ENCODE results near the gene PIP4K2B.

Gene PIP4K2B

DNA sequence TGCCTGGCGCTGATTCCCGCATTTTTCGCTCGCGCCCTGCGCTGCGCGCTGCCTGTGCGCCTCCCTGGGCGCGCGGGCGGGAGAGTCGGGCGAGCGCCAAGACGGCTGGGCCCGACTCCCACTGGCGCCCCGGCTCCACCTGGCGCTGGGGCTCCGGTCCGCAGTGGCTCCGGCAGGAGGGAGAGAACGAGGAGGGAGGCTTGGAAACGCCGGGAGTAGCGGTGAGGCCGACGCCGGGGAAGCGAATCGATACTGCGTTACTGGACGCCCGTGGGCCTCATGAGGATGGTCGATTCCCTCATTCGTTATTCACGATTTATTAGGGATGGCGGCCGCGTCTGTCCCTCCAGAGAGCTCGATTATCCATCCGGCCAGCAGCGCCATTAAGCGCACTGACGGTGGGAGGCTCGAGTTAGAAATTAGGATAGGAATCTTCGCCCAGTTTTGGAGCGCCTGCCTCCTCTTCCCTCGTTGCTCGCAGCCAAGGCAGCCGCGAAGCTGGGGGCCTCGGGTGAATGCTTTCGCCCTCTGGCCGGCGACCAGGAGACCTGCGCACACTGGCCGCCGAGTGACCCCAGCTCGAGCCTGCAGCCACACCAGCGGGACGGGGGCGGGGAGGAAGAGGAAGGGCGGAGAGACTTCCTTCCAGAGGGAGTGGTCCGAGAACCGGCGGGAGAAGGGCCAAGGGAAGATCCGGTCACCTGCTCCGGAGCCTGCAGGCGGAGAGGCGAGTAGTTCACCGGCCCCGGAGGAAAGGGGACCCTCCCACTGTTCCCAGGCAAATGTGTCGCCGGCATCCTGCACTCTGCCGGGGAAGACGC lies 49.9 kb downstream of the PIP4K2B start:
- H3K4me3 ChIP-seq (ENCODE audit: low read length in 2 of 2), result peak overlapping the region; percentile 71 to 84
- H3K4me2 ChIP-seq (ENCODE audit: insufficient read depth, low read length, poor library complexity, severe bottlenecking), result peak overlapping the region; percentile 90

DNA sequence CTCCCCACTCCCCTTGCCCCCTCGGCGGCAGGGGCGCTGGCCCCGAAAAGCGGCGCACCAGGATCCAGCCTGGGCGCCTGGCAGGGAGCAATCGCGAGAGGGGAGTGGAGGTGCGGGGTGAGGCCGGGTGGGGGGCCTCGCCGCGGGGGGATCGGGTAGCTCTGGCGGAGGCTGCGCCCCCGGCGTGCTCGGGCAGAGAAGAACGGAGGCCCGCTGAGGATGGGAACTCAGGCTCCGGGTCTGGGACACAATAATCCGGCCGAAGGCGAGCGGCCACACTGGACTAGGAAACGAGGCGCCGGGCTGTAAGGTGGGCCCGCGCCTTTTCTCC lies 50.5 kb downstream of the PIP4K2B start:
- H3K23ac ChIP-seq (ENCODE audit: low read depth, low read length, poor library complexity), result no peak overlapping the region
- H3K4me3 ChIP-seq (ENCODE audit: low read length in 2 of 2), result peak overlapping the region; percentile 71 to 84
- peak overlapping the region; percentile 20 for H4K91ac ChIP-seq (ENCODE audit: low read depth, low read length, poor library complexity)
- peaks cover 2 to 12% of the 10 kb centered on the region in 2 donors for H3K36me3 ChIP-seq (replicated peaks in 1 of 2; ENCODE audit: control insufficient read depth in 2 of 2, insufficient read depth in 2 of 2, low read length in 2 of 2)
- H3K9me3 ChIP-seq (replicated peaks in 1 of 2; ENCODE audit: control insufficient read depth in 2 of 2, insufficient read depth in 1 of 2, low read depth in 1 of 2, low read length in 2 of 2), result no peaks in the 10 kb centered on the region
- no peak overlapping the region for H4K8ac ChIP-seq (ENCODE audit: low read depth, low read length)
- peak overlapping the region; percentile 84 for H2AFZ ChIP-seq (ENCODE audit: low read length)
- H3K14ac ChIP-seq (ENCODE audit: low read length), result peak overlapping the region; percentile 33
- H3K4ac ChIP-seq (ENCODE audit: low read length), result no peak overlapping the region
- H2BK15ac ChIP-seq (ENCODE audit: low read length), result peak overlapping the region; percentile 28
- H3K79me1 ChIP-seq (ENCODE audit: low read depth, low read length), result peaks cover 20% of the 10 kb centered on the region
- no peaks in the 10 kb centered on the region for H3K27me3 ChIP-seq (ENCODE audit: control insufficient read depth in 3 of 3, insufficient read depth in 3 of 3, low read depth in 1 of 3, low read length in 3 of 3)
- H3K4me1 ChIP-seq (ENCODE audit: control insufficient read depth in 2 of 2, insufficient read depth in 1 of 2, low read depth in 1 of 2, low read length in 2 of 2), result peaks cover 15 to 22% of the 10 kb centered on the region in 2 donors
- H3K9ac ChIP-seq (ENCODE audit: low read depth, low read length, poor library complexity), result peak overlapping the region; percentile 91
- peak overlapping the region; percentile 95 for H2AK5ac ChIP-seq (ENCODE audit: low read depth, low read length)
- no peak overlapping the region for H2BK12ac ChIP-seq (ENCODE audit: low read length)
- H3K4me2 ChIP-seq (ENCODE audit: insufficient read depth, low read length, poor library complexity, severe bottlenecking), result peak overlapping the region; percentile 90
- peak overlapping the region; percentile 83 for H3K27ac ChIP-seq (replicated peaks; ENCODE audit: low read length)
- peak overlapping the region; percentile 97 for H3K18ac ChIP-seq (ENCODE audit: low read length)
- no peak for DNase-seq (ENCODE audit: low spot score)
- no CpG with 5 or more reads among the region's 32 CpGs for WGBS, 2 donors (ENCODE audit: extremely low coverage in 2 of 2, insufficient read length in 2 of 2, insufficient replicate concordance in 1 of 2)
- H2BK5ac ChIP-seq (ENCODE audit: low read length), result peak overlapping the region; percentile 95
- H2BK120ac ChIP-seq (ENCODE audit: low read depth, low read length), result no peak overlapping the region

More for the DNA sequence above, 49.9 kb downstream of the PIP4K2B start:
- Histone ChIP-seq H3K27ac (replicated peaks; ENCODE audit: low read length) (peak overlapping the region; percentile 83), H3K79me1 (ENCODE audit: low read depth, low read length) (peaks cover 20% of the 10 kb centered on the region), H2BK5ac (ENCODE audit: low read length) (peak overlapping the region; percentile 95), H2BK15ac (ENCODE audit: low read length) (peak overlapping the region; percentile 64), H2BK120ac (ENCODE audit: low read depth, low read length) (no peak overlapping the region), H4K8ac (ENCODE audit: low read depth, low read length) (no peak overlapping the region), H2AK5ac (ENCODE audit: low read depth, low read length) (peak overlapping the region; percentile 95), H3K4ac (ENCODE audit: low read length) (no peak overlapping the region), H2BK12ac (ENCODE audit: low read length) (no peak overlapping the region), H3K4me1 (ENCODE audit: control insufficient read depth in 2 of 2, insufficient read depth in 1 of 2, low read depth in 1 of 2, low read length in 2 of 2) (peaks cover 13 to 21% of the 10 kb centered on the region in 2 donors), H2AFZ (ENCODE audit: low read length) (peak overlapping the region; percentile 84), H3K9me3 (replicated peaks in 1 of 2; ENCODE audit: control insufficient read depth in 2 of 2, insufficient read depth in 1 of 2, low read depth in 1 of 2, low read length in 2 of 2) (no peaks in the 10 kb centered on the region), H3K27me3 (ENCODE audit: control insufficient read depth in 3 of 3, insufficient read depth in 3 of 3, low read depth in 1 of 3, low read length in 3 of 3) (no peaks in the 10 kb centered on the region), H4K91ac (ENCODE audit: low read depth, low read length, poor library complexity) (peak overlapping the region; percentile 20), H3K9ac (ENCODE audit: low read depth, low read length, poor library complexity) (peak overlapping the region; percentile 91), H3K23ac (ENCODE audit: low read depth, low read length, poor library complexity) (peak overlapping the region; percentile 86), H3K36me3 (replicated peaks in 1 of 2; ENCODE audit: control insufficient read depth in 2 of 2, insufficient read depth in 2 of 2, low read length in 2 of 2) (peaks cover 3 to 12% of the 10 kb centered on the region in 2 donors), H3K18ac (ENCODE audit: low read length) (peak overlapping the region; percentile 97), H3K14ac (ENCODE audit: low read length) (peak overlapping the region; percentile 38)
- no CpG with 5 or more reads among the region's 79 CpGs for WGBS, 2 donors (ENCODE audit: extremely low coverage in 2 of 2, insufficient read length in 2 of 2, insufficient replicate concordance in 1 of 2)
- peak; percentile 77 for DNase-seq (ENCODE audit: low spot score)

DNA sequence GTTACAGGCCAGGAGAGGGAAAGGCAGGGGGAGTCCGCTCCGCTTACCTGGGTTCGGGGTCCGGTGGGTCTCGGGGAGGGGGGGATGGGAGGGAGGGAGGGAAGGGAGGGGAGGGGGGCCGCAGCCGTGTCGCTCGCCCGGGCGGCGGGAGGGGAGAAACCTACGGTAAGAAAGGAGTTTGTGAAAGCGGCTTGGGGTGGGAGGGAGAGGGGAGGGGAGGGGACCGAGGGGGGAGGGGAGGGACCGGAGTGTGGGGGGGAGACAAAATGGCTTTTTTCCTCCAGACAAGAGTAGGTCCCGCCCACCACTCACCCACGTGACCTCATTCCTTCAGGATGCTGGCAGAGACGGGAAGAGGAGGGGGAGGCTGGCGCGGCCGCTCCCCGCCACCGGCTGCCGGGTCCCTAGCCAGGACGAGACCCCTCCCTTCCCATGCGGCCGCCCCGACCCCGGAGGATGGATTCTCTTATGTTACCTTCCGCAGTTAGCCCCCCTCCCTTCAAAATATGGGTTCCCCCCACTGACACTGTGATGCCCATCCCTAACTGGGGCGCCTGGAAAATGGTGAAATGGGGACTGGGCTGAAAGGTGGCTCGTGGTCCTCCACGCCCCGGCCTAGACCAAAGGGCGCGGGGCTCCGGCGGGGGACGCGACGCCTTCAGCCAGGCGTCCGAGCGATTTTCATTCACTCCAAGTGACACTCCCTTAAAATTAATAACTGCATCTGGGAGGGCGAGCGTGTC lies 51.0 kb downstream of the PIP4K2B start, which contains the start of gene PCGF2:
TSS of gene PCGF2 (minus strand) at position 188 of the 743 bp plus-strand sequence. CDS start 7,934 bp downstream, outside the sequence.
- Histone ChIP-seq H2BK15ac (ENCODE audit: low read length) (peak within 1 kb of the TSS; percentile 97), H3K9ac (ENCODE audit: low read depth, low read length, poor library complexity) (peak within 1 kb of the TSS; percentile 99), H3K4me1 (ENCODE audit: control insufficient read depth in 2 of 2, insufficient read depth in 1 of 2, low read depth in 1 of 2, low read length in 2 of 2) (peaks cover 17 to 23% of the 10 kb centered on the region in 2 donors), H3K23ac (ENCODE audit: low read depth, low read length, poor library complexity) (peak within 1 kb of the TSS; percentile 96), H3K36me3 (replicated peaks in 1 of 2; ENCODE audit: control insufficient read depth in 2 of 2, insufficient read depth in 2 of 2, low read length in 2 of 2) (peaks cover 4 to 13% of the 10 kb centered on the region in 2 donors), H3K4me2 (ENCODE audit: insufficient read depth, low read length, poor library complexity, severe bottlenecking) (peak within 1 kb of the TSS; percentile 90), H2BK12ac (ENCODE audit: low read length) (no peak within 1 kb of the TSS), H3K14ac (ENCODE audit: low read length) (peak within 1 kb of the TSS; percentile 85), H4K8ac (ENCODE audit: low read depth, low read length) (peak within 1 kb of the TSS; percentile 29), H3K27ac (replicated peaks; ENCODE audit: low read length) (peak within 1 kb of the TSS; percentile 84), H3K4me3 (ENCODE audit: low read length in 2 of 2) (peak within 1 kb of the TSS; percentile 71 to 98), H2AK5ac (ENCODE audit: low read depth, low read length) (peak within 1 kb of the TSS; percentile 95), H4K91ac (ENCODE audit: low read depth, low read length, poor library complexity) (peak within 1 kb of the TSS; percentile 20), H3K4ac (ENCODE audit: low read length) (peak within 1 kb of the TSS; percentile 81), H3K79me1 (ENCODE audit: low read depth, low read length) (peaks cover 22% of the 10 kb centered on the region), H3K27me3 (ENCODE audit: control insufficient read depth in 3 of 3, insufficient read depth in 3 of 3, low read depth in 1 of 3, low read length in 3 of 3) (no peaks in the 10 kb centered on the region), H3K18ac (ENCODE audit: low read length) (peak within 1 kb of the TSS; percentile 100), H3K9me3 (replicated peaks in 1 of 2; ENCODE audit: control insufficient read depth in 2 of 2, insufficient read depth in 1 of 2, low read depth in 1 of 2, low read length in 2 of 2) (no peaks in the 10 kb centered on the region), H2BK120ac (ENCODE audit: low read depth, low read length) (peak within 1 kb of the TSS; percentile 93), H2BK5ac (ENCODE audit: low read length) (peak within 1 kb of the TSS; percentile 96), H2AFZ (ENCODE audit: low read length) (peak within 1 kb of the TSS; percentile 84)
- WGBS, 2 donors (ENCODE audit: extremely low coverage in 2 of 2, insufficient read length in 2 of 2, insufficient replicate concordance in 1 of 2), result no CpG with 5 or more reads among the region's 47 CpGs
- DNase-seq (ENCODE audit: low spot score), result peak; percentile 93
